Ishikawa (cell line): ENCODE measurements around the gene PPIL4.
A peak's percentile ranks its signal among the peaks of the same experiment; 100 is the strongest.

ENCODE experiments used
- CEBPB ChIP-seq: IDR thresholded peaks from 2 replicates; pipeline ENCODE4 v1.6.1; 2012
- CREB1 ChIP-seq: IDR thresholded peaks from 2 replicates; pipeline ENCODE4 v1.6.1; 2012; ENCODE audit warnings: low read depth
- EGR1 ChIP-seq: IDR thresholded peaks from 2 replicates; pipeline ENCODE4 v1.6.1; 2012
- EP300 ChIP-seq: IDR thresholded peaks from 2 replicates; pipeline ENCODE4 v1.6.1; 2012; ENCODE audit warnings: borderline replicate concordance
- FOXM1 ChIP-seq: IDR thresholded peaks from 2 replicates; pipeline ENCODE4 v1.6.1; 2012; ENCODE audit warnings: low read depth, borderline replicate concordance
- NFIC ChIP-seq: IDR thresholded peaks from 2 replicates; pipeline ENCODE4 v1.6.1; 2012
- RAD21 ChIP-seq: IDR thresholded peaks from 2 replicates; pipeline ENCODE4 v1.6.1; 2012; ENCODE audit warnings: low read depth
- TAF1 ChIP-seq: IDR thresholded peaks from 2 replicates; pipeline ENCODE4 v1.6.1; 2012; ENCODE audit warnings: low read depth, mild to moderate bottlenecking
- TCF12 ChIP-seq: IDR thresholded peaks from 2 replicates; pipeline ENCODE4 v1.6.1; 2012; ENCODE audit warnings: low read depth
- TEAD4 ChIP-seq: IDR thresholded peaks from 2 replicates; pipeline ENCODE4 v1.6.1; 2012
- YY1 ChIP-seq: IDR thresholded peaks from 2 replicates; pipeline ENCODE4 v1.6.1; 2012; ENCODE audit warnings: low read depth
- ZBTB7A ChIP-seq: IDR thresholded peaks from 2 replicates; pipeline ENCODE4 v1.6.1; 2012; ENCODE audit warnings: low read depth
- TF ChIP-seq, protein P1 (sequence below): IDR thresholded peaks from 2 replicates; pipeline ENCODE4 v1.6.1; 2012
- TF ChIP-seq, protein P2 (sequence below): IDR thresholded peaks from 2 replicates; pipeline ENCODE4 v1.6.1; 2012; ENCODE audit warnings: low read depth, mild to moderate bottlenecking
- TF ChIP-seq, protein P3 (sequence below): IDR thresholded peaks from 2 replicates; pipeline ENCODE4 v1.6.1; 2012

The PPIL4 gene

DNA sequence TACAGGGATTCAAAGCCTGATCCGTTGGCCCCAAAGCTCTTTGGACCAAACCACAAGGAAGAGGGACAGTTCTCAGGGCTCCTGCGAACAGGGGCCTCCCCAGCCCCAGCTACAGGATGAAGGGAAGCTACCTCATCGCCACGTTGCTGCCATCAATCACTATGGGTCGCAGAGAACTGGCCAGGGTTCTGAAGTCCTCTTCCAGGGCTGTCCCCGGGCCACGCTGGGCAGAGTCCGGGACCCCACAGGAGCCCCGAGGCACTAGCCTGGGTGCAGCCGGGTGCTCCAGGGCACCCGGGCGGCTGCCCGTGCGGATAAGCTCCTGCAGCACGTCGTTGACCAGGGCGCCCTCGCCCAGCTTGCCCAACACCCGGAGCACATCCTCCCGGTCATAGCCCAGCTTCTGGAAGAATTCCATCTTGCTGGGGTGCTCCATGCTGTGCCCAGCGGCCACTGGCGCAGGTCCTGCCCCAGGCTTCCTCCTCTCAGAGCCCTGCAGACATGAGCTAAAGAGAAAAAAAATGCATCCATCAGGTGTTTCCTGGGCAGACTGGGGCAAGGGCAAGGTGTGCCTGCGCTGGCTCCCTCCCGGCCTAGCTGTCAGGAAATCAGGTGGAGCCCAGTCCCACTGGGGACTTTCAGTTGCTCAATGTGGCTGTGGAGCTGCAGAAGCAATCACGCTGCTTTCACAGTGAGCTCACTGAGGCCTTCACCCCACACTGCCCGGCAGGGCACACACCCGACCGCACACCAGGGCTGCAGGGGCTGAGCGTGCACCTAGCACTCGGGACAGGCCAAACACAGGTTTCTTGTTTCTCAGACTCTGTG lies 71.5 kb downstream of the PPIL4 start:
- peak; percentile 56; the same call in 1 of the 2 replicates for TF ChIP-seq EP300
- 0 out of 2 replicates have a peak, but pooled peaks have one; percentile 18 for TF ChIP-seq TAF1
- 0 out of 2 replicates have a peak, but pooled peaks have one; percentile 19 for TF ChIP-seq YY1
- TF ChIP-seq, protein P1, sequence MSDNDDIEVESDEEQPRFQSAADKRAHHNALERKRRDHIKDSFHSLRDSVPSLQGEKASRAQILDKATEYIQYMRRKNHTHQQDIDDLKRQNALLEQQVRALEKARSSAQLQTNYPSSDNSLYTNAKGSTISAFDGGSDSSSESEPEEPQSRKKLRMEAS = peak; percentile 62
- TF ChIP-seq TCF12 = peak; percentile 38; the same call in 1 of the 2 replicates
- TF ChIP-seq CREB1 = no peak
- TF ChIP-seq, protein P2, sequence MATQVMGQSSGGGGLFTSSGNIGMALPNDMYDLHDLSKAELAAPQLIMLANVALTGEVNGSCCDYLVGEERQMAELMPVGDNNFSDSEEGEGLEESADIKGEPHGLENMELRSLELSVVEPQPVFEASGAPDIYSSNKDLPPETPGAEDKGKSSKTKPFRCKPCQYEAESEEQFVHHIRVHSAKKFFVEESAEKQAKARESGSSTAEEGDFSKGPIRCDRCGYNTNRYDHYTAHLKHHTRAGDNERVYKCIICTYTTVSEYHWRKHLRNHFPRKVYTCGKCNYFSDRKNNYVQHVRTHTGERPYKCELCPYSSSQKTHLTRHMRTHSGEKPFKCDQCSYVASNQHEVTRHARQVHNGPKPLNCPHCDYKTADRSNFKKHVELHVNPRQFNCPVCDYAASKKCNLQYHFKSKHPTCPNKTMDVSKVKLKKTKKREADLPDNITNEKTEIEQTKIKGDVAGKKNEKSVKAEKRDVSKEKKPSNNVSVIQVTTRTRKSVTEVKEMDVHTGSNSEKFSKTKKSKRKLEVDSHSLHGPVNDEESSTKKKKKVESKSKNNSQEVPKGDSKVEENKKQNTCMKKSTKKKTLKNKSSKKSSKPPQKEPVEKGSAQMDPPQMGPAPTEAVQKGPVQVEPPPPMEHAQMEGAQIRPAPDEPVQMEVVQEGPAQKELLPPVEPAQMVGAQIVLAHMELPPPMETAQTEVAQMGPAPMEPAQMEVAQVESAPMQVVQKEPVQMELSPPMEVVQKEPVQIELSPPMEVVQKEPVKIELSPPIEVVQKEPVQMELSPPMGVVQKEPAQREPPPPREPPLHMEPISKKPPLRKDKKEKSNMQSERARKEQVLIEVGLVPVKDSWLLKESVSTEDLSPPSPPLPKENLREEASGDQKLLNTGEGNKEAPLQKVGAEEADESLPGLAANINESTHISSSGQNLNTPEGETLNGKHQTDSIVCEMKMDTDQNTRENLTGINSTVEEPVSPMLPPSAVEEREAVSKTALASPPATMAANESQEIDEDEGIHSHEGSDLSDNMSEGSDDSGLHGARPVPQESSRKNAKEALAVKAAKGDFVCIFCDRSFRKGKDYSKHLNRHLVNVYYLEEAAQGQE = peak; percentile 89
- no peak for TF ChIP-seq FOXM1
- TF ChIP-seq NFIC = peak; percentile 74

DNA sequence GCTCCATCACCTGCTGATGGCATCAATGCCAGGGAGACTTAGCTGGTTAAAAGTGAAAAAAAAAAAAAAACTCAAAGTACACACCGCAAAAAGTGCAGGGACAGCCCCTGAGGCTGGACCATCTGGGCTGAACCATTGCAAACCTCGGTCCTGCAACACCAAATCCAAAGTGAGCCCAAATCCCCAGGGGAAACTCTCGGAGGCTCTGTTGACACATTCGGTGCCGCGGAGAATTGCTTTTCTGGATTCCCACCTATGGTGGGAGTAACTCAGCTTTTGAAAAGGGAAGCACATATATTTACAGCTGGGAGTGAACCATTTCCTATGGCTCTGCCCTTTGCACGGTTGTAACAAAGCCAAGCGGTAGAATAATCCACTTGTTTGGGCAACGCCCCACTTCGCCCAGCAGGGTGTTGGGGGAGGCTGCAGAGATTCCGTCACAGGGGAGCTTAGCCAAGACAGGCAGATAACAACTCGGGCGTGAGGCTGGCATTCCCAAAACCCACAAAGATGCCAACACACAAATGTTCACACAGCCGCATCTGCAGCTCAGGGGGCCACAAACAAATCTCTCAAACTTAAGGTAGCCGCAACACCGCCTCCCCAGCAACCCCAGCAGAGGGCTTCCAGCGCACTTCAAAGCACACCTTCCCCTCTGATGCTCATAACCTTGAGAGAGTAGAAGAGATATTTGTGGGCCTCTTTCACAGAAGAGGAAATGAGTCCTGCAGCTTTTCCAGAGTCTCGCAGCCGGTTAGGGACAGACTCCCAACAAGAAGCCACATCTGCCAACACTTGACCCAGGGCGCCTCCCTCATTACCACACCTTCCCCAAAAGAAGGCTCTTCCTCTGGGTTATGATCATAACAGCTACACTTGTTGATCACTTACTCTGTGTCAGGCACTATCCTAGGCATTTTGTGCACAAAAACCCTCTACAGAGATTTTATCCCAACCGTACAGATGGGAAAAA lies 72.5 kb downstream of the PPIL4 start:
- TF ChIP-seq EGR1 = no peak
- peak; percentile 45 for TF ChIP-seq TEAD4
- no peak for TF ChIP-seq CEBPB
- TF ChIP-seq, protein P1 = no peak
- TF ChIP-seq TCF12 = no peak
- TF ChIP-seq TAF1 = no peak
- TF ChIP-seq NFIC = peak; percentile 60
- TF ChIP-seq RAD21 = no peak

DNA sequence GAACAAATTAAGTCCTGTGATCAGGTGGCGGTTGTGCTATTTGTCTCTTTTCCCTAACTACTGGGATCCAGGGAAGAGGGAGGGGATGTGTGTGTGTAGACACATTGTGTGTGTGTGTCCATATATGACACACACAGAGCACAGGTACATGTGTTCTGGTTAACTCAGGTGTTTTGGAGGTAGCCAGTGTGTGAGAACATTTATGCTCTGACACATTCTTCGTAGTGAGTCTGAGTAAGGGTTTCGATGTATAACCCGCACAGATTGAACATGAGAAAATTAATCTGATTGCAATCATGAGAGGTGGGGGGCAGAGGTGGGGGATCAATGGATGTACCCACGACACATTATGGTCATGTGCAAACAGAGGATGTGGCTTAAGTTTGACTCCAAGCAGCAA lies 73.6 kb downstream of the PPIL4 start:
- TF ChIP-seq, protein P3, sequence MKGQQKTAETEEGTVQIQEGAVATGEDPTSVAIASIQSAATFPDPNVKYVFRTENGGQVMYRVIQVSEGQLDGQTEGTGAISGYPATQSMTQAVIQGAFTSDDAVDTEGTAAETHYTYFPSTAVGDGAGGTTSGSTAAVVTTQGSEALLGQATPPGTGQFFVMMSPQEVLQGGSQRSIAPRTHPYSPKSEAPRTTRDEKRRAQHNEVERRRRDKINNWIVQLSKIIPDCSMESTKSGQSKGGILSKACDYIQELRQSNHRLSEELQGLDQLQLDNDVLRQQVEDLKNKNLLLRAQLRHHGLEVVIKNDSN = no peak
- TF ChIP-seq ZBTB7A (no peak), EP300 (no peak), TEAD4 (no peak), RAD21 (no peak), TAF1 (no peak), CREB1 (no peak), NFIC (no peak), EGR1 (no peak), FOXM1 (no peak)
- TF ChIP-seq, protein P2 = no peak

DNA sequence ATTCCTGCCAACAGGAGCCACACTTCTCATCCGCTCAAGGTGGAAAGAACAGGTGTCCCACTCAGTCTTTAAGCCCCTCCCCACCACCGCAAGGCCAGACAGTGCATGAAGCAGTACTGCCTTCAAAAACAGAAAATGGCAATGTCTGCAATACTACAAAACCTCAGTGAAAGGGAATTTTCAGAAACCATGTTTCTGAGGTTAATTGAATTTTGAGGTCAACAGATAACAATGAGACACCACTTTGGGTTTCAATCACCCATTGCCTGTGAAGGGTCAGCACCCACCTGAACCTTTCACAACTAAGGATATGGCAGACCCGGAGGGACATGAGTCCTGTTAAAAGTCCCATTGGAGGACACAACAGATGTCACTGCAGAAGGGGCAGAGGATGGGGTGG lies 74.0 kb downstream of the PPIL4 start:
- TF ChIP-seq EGR1 (no peak), CEBPB (no peak), RAD21 (no peak), TAF1 (no peak), TEAD4 (no peak), FOXM1 (no peak), YY1 (no peak), TCF12 (no peak), ZBTB7A (no peak), CREB1 (no peak), NFIC (no peak), EP300 (no peak)
- TF ChIP-seq, protein P3 = no peak
- TF ChIP-seq, protein P1 = no peak
- TF ChIP-seq, protein P2 = no peak
